ENCODE results near the gene FIS1.

DNA sequence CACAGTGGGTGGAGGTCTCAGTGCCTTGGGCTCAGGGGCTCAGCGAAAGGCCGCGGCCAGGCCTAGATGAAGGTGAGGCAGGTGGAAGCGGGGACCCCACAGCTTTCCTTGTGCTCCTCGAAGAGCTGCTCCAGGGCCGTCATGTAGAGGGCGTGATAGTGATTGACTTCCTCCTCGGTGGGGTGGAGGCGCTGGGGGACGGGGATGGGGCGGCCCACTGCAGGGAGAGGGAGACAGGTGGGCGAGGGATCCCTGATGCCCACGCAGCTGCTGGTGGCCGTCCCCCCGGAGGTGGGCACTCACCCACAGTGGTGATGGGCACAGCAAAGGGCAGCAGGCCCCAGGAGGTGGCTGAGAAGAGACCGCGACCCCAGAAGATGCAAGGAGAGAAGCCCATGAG lies 49.0 kb downstream of the FIS1 start:
- no peak for TF ChIP-seq POLR2AphosphoS5 (IDR thresholded peaks at IDR 0.05; ENCODE audit: low read depth, low read length)
- TF ChIP-seq, protein P1, sequence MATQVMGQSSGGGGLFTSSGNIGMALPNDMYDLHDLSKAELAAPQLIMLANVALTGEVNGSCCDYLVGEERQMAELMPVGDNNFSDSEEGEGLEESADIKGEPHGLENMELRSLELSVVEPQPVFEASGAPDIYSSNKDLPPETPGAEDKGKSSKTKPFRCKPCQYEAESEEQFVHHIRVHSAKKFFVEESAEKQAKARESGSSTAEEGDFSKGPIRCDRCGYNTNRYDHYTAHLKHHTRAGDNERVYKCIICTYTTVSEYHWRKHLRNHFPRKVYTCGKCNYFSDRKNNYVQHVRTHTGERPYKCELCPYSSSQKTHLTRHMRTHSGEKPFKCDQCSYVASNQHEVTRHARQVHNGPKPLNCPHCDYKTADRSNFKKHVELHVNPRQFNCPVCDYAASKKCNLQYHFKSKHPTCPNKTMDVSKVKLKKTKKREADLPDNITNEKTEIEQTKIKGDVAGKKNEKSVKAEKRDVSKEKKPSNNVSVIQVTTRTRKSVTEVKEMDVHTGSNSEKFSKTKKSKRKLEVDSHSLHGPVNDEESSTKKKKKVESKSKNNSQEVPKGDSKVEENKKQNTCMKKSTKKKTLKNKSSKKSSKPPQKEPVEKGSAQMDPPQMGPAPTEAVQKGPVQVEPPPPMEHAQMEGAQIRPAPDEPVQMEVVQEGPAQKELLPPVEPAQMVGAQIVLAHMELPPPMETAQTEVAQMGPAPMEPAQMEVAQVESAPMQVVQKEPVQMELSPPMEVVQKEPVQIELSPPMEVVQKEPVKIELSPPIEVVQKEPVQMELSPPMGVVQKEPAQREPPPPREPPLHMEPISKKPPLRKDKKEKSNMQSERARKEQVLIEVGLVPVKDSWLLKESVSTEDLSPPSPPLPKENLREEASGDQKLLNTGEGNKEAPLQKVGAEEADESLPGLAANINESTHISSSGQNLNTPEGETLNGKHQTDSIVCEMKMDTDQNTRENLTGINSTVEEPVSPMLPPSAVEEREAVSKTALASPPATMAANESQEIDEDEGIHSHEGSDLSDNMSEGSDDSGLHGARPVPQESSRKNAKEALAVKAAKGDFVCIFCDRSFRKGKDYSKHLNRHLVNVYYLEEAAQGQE (IDR thresholded peaks at IDR 0.05; ENCODE audit: insufficient read depth in 1 of 2, low read depth in 2 of 2, low read length in 2 of 2): no peak
- no peak for TF ChIP-seq SIN3A (IDR thresholded peaks at IDR 0.05; ENCODE audit: borderline replicate concordance, insufficient read depth, low read length)
- no peak for TF ChIP-seq FOXP2 (optimal IDR thresholded peaks at IDR 0.05; ENCODE audit: borderline replicate concordance, extremely low read depth, extremely low read length, insufficient read depth)
- TF ChIP-seq TAF1 (IDR thresholded peaks at IDR 0.05; ENCODE audit: borderline replicate concordance, insufficient read depth, low read length): no peak

All from PFSK-1 (cell line).